ENCODE results near the gene SHC4.

The SHC4 gene, protein sequence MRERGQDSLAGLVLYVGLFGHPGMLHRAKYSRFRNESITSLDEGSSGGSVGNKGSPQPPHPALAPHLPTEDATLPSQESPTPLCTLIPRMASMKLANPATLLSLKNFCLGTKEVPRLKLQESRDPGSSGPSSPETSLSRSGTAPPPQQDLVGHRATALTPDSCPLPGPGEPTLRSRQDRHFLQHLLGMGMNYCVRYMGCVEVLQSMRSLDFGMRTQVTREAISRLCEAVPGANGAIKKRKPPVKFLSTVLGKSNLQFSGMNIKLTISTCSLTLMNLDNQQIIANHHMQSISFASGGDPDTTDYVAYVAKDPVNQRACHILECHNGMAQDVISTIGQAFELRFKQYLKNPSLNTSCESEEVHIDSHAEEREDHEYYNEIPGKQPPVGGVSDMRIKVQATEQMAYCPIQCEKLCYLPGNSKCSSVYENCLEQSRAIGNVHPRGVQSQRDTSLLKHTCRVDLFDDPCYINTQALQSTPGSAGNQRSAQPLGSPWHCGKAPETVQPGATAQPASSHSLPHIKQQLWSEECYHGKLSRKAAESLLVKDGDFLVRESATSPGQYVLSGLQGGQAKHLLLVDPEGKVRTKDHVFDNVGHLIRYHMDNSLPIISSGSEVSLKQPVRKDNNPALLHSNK

DNA sequence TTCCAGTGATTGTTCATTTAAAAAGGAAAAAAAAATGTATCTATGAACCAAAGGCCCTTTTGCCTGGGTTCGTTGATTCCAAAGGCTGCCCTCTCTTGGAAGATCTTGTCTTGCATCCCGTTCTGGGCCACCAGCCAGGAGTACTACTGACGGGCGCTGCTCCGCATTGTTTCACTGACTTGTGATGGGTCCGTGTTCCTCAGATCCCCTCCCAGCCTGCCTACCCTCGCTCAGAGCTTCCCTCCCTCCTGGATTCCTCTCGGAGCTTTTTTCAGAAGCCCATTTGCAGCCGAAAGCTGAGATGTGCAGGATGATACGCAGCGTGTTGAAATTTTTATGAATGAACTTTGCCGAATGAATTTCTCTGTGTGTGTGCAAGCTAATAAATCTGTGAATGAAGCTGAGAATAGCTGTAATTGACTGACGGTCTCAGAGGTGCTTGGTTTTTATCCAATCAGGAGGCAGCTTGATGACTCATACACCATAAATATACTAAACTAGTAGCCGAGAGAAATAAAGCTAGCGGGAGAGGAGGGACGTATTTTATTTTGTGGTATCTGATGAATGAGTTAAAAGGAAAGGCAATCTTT is at the start of gene SHC4:
Gene SHC4, minus strand, starts transcription at position 396 of the 590 bp plus-strand sequence. CDS start 904 bp downstream, outside the sequence.
- TF ChIP-seq, protein P1, sequence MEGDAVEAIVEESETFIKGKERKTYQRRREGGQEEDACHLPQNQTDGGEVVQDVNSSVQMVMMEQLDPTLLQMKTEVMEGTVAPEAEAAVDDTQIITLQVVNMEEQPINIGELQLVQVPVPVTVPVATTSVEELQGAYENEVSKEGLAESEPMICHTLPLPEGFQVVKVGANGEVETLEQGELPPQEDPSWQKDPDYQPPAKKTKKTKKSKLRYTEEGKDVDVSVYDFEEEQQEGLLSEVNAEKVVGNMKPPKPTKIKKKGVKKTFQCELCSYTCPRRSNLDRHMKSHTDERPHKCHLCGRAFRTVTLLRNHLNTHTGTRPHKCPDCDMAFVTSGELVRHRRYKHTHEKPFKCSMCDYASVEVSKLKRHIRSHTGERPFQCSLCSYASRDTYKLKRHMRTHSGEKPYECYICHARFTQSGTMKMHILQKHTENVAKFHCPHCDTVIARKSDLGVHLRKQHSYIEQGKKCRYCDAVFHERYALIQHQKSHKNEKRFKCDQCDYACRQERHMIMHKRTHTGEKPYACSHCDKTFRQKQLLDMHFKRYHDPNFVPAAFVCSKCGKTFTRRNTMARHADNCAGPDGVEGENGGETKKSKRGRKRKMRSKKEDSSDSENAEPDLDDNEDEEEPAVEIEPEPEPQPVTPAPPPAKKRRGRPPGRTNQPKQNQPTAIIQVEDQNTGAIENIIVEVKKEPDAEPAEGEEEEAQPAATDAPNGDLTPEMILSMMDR (IDR thresholded peaks at IDR 0.05; ENCODE audit: unreplicated experiment in 3 of 3): peak in 2 of 3 experiments; percentile 18 to 43
- peaks cover 12% of the 10 kb centered on the region for H3K4me1 Mint-ChIP-seq
- peaks cover 17% of the 10 kb centered on the region for H3K27me3 Mint-ChIP-seq (ENCODE audit: low read depth)
- H3K27ac Mint-ChIP-seq: peak within 1 kb of the TSS in 2 of 3 experiments; percentile 19 to 26
- H3K4me3 Mint-ChIP-seq: peak within 1 kb of the TSS; percentile 80 to 86 (median 84)
- H3K9me3 Mint-ChIP-seq: no peaks in the 10 kb centered on the region
- H3K36me3 Mint-ChIP-seq (ENCODE audit: low read depth): no peaks in the 10 kb centered on the region

DNA sequence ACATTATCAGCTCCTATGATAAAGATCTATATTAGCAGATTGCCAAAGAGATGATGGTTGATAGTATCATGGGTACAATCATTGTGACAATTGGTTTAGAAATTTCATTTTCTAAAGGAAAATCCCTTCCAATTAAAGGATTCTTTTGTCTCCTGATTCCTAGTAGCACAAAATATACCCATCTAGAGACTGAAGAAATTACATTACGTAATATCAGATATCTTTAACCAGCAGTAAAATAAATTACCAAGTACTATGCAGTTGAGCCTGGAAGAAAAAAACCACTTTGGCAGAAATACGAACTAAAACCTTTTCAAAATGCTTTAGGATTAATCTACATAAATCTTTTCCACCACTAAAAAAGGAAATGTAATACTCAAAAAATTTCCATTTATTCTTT is 35.6 kb upstream of the SHC4 start:
- peaks cover 80% of the 10 kb centered on the region for H3K36me3 Mint-ChIP-seq (ENCODE audit: low read depth)
- H3K4me1 Mint-ChIP-seq: peaks cover 14% of the 10 kb centered on the region
- TF ChIP-seq, protein P1 (IDR thresholded peaks at IDR 0.05; ENCODE audit: unreplicated experiment in 3 of 3): no peak
- no peak overlapping the region for H3K27ac Mint-ChIP-seq
- peaks cover 4% of the 10 kb centered on the region for H3K9me3 Mint-ChIP-seq
- no peak overlapping the region for H3K4me3 Mint-ChIP-seq
- H3K27me3 Mint-ChIP-seq (ENCODE audit: low read depth): no peaks in the 10 kb centered on the region

DNA sequence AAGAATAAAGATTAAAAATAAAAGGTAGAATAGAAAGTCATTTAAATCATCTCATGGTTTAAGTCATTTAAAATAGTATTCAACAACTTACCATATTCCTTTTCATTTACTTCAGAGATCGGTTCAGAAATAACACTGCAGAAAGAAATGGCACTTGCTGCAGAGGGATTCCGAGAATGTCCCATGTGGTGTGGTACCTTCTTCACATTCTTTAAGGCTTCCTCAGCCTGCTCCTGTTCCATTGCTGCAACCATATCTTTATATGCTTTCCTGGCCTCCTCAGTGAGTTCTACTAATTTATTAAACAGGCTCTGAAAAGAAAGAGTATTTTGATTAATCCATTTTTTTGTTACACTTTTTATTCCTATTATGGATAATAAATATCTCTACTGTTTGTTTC is 32.6 kb upstream of the SHC4 start:
- no peak overlapping the region for H3K4me3 Mint-ChIP-seq
- no peaks in the 10 kb centered on the region for H3K27me3 Mint-ChIP-seq (ENCODE audit: low read depth)
- no peaks in the 10 kb centered on the region for H3K9me3 Mint-ChIP-seq
- H3K36me3 Mint-ChIP-seq (ENCODE audit: low read depth): peaks cover 75% of the 10 kb centered on the region
- TF ChIP-seq, protein P1 (IDR thresholded peaks at IDR 0.05; ENCODE audit: unreplicated experiment in 3 of 3): no peak
- H3K4me1 Mint-ChIP-seq: peaks cover 33% of the 10 kb centered on the region
- no peak overlapping the region for H3K27ac Mint-ChIP-seq

DNA sequence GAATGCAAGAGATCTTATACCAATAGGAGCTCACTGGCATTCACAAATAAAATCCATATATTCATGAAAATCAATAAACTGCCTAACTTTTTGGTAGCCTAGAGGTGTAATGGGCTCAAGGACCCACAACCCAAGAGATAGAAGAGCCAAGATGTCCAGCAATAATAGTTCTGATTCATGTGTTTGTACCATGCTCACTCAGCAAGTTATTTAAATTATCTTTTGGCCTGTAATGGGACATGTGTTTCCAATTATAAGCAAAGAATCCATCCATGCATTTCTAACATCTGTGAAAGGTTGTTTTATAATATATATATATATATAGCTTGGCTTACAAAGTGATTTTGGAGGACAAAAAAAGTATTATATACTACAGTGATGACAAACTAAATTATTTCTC is 29.7 kb upstream of the SHC4 start:
- H3K27me3 Mint-ChIP-seq (ENCODE audit: low read depth): no peaks in the 10 kb centered on the region
- H3K4me1 Mint-ChIP-seq: peaks cover 28% of the 10 kb centered on the region
- peaks cover 64% of the 10 kb centered on the region for H3K36me3 Mint-ChIP-seq (ENCODE audit: low read depth)
- H3K4me3 Mint-ChIP-seq: no peak overlapping the region
- H3K27ac Mint-ChIP-seq: peak overlapping the region in 2 of 3 experiments; percentile 23 to 27
- TF ChIP-seq, protein P1 (IDR thresholded peaks at IDR 0.05; ENCODE audit: unreplicated experiment in 3 of 3): no peak
- no peaks in the 10 kb centered on the region for H3K9me3 Mint-ChIP-seq

DNA sequence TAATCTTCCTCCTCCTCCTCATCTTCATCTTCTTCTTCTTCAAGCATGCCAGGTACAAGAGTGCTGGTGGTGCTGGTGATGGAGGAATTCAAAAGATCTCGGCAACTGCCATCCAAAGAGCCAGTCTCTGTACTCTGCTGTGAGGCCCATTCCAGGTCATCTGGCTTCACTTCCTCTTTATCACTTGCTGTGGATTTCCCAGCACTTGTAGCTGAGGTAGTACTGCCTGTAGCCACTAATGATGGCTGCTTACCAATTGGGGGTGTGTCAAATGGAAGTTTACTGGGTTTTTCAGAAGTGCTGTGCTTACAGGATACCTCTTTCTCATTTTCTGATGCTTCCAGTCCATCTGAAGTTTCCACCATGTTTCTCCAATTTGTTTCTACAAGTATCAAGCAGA is 28.8 kb upstream of the SHC4 start:
- Mint-ChIP-seq H3K27ac (peak overlapping the region in 1 of 3 experiments; percentile 27), H3K4me3 (no peak overlapping the region), H3K27me3 (ENCODE audit: low read depth) (no peaks in the 10 kb centered on the region), H3K36me3 (ENCODE audit: low read depth) (peaks cover 64% of the 10 kb centered on the region), H3K4me1 (peaks cover 28% of the 10 kb centered on the region), H3K9me3 (no peaks in the 10 kb centered on the region)
- TF ChIP-seq, protein P1 (IDR thresholded peaks at IDR 0.05; ENCODE audit: unreplicated experiment in 3 of 3): no peak

All from nephron (organoid).